ENCODE measurements around the gene NADK2. TPM values are rescaled to one million over a fixed set of nuclear protein-coding genes. Genes with fewer than 3 reads are reported as not detected.

Gene NADK2
- total RNA-seq, 1 donor from 2014 or later: 26.4 TPM

DNA sequence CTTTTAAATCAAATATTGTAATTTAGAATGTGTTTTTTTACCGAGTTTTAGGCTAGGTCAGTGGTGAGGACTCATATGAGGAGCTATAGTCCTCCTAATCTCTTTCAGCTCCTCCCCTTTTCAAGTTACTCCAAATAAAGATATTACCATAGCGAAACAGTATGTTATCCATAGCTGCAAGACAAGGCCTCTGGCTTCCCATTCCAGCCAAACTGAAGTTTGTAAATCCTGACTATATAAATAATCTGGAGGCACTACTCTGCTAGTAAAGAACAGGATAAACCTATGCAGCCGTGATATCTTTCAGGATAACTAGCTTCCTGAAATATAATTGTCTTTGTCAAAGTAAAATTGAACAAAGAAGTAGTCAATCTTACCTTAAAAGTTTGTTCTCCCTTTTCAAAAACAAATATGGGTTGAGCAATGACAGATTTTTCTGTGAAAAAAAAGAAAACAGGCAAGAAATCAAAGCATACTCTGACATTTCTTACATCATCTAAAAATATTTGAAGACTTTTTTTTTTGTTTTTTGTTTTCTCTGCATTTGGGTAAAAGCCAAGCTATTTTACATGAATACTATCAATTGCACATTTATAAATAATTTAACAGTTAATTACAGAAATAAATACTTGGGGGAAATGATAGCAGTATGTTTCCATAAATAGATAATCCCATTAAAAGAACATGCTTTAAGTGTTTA, 29.3 kb upstream of the NADK2 start:
- peaks cover 2% of the 10 kb centered on the region for H3K4me1 Mint-ChIP-seq (ENCODE audit: unreplicated experiment)
- no peak overlapping the region for H3K27ac Mint-ChIP-seq (ENCODE audit: unreplicated experiment)

DNA sequence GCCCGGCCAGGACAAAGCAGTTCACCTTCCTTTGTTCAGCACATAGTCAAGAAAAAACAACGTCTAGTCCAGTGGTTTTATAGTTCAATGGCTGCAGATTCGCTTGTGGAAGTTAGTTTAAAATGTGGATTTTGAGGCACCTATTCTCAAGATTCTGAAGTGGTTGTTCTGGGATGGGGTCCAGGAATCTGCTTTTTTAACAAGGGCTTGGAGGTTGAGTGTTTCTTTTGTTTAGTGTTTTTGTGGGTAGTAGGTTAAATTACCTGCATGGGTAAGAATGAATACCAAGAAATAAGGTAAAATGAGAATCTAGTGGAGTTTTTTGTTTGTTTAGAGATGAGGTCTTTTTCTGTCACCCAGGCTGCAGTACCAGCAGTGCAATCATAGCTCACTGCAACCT, 28.4 kb upstream of the NADK2 start:
- H3K9me3 Mint-ChIP-seq (ENCODE audit: unreplicated experiment): no peaks in the 10 kb centered on the region
- H3K27me3 Mint-ChIP-seq (ENCODE audit: unreplicated experiment): peaks cover 37% of the 10 kb centered on the region
- H3K36me3 Mint-ChIP-seq (ENCODE audit: unreplicated experiment): peaks cover 2% of the 10 kb centered on the region
- H3K4me1 Mint-ChIP-seq (ENCODE audit: unreplicated experiment): peaks cover 4% of the 10 kb centered on the region
- no peak overlapping the region for H3K27ac Mint-ChIP-seq (ENCODE audit: unreplicated experiment)
- TF ChIP-seq, protein P1, sequence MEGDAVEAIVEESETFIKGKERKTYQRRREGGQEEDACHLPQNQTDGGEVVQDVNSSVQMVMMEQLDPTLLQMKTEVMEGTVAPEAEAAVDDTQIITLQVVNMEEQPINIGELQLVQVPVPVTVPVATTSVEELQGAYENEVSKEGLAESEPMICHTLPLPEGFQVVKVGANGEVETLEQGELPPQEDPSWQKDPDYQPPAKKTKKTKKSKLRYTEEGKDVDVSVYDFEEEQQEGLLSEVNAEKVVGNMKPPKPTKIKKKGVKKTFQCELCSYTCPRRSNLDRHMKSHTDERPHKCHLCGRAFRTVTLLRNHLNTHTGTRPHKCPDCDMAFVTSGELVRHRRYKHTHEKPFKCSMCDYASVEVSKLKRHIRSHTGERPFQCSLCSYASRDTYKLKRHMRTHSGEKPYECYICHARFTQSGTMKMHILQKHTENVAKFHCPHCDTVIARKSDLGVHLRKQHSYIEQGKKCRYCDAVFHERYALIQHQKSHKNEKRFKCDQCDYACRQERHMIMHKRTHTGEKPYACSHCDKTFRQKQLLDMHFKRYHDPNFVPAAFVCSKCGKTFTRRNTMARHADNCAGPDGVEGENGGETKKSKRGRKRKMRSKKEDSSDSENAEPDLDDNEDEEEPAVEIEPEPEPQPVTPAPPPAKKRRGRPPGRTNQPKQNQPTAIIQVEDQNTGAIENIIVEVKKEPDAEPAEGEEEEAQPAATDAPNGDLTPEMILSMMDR (IDR thresholded peaks at IDR 0.05): no peak
- DNase-seq (ENCODE audit: extremely low spot score, unreplicated experiment): no peak
- H3K4me3 Mint-ChIP-seq (ENCODE audit: unreplicated experiment): no peak overlapping the region

More for the DNA sequence above, 29.3 kb upstream of the NADK2 start:
- Mint-ChIP-seq H3K36me3 (ENCODE audit: unreplicated experiment) (peaks cover 2% of the 10 kb centered on the region), H3K27me3 (ENCODE audit: unreplicated experiment) (peaks cover 37% of the 10 kb centered on the region), H3K9me3 (ENCODE audit: unreplicated experiment) (no peaks in the 10 kb centered on the region), H3K4me3 (ENCODE audit: unreplicated experiment) (no peak overlapping the region)
- TF ChIP-seq, protein P1 (IDR thresholded peaks at IDR 0.05): no peak
- no peak for DNase-seq (ENCODE audit: extremely low spot score, unreplicated experiment)

DNA sequence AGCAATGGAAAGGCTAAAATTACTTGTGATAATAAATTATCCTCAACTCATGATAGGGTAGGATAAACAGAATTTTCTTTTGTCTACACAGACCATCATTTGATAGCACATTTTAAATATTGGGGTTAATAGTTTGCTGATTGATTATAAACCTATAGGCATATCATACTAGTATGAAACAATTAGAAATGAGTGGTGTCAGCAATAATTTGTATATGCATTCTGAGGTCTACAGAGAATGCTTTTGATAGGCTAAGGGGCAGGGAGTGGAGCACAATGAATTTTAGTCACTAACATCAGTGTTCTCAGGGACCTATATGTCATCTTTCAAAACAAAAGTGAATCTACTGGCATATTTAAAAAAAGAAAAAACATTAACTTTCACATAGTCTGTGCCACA, 27.8 kb upstream of the NADK2 start:
- H3K36me3 Mint-ChIP-seq (ENCODE audit: unreplicated experiment): peaks cover 2% of the 10 kb centered on the region
- no peaks in the 10 kb centered on the region for H3K9me3 Mint-ChIP-seq (ENCODE audit: unreplicated experiment)
- H3K4me1 Mint-ChIP-seq (ENCODE audit: unreplicated experiment): peaks cover 4% of the 10 kb centered on the region
- H3K4me3 Mint-ChIP-seq (ENCODE audit: unreplicated experiment): no peak overlapping the region
- H3K27ac Mint-ChIP-seq (ENCODE audit: unreplicated experiment): no peak overlapping the region
- DNase-seq (ENCODE audit: extremely low spot score, unreplicated experiment): no peak
- H3K27me3 Mint-ChIP-seq (ENCODE audit: unreplicated experiment): peaks cover 36% of the 10 kb centered on the region
- TF ChIP-seq, protein P1 (IDR thresholded peaks at IDR 0.05): no peak

DNA sequence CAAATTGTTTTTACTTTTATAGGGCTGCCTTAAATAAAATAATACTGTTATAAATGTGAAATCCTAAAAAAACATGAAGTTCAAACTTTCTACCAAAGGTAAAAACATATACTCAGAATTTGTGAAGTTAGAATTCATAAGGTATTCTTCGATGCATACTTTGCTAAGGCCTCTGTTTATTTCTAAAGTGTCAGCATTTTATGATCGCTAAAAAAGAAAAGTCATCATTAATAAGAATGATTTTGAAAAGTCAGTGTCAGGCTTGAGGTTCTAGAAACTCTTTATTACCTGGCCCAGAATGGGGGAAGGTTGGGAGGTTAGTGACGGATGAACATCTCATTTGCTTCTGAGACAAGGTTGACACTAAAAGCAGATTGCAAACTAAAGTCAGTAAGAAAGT, 26.2 kb upstream of the NADK2 start:
- Mint-ChIP-seq H3K27me3 (ENCODE audit: unreplicated experiment) (peaks cover 23% of the 10 kb centered on the region), H3K27ac (ENCODE audit: unreplicated experiment) (no peak overlapping the region)
- TF ChIP-seq, protein P1 (IDR thresholded peaks at IDR 0.05): no peak

DNA sequence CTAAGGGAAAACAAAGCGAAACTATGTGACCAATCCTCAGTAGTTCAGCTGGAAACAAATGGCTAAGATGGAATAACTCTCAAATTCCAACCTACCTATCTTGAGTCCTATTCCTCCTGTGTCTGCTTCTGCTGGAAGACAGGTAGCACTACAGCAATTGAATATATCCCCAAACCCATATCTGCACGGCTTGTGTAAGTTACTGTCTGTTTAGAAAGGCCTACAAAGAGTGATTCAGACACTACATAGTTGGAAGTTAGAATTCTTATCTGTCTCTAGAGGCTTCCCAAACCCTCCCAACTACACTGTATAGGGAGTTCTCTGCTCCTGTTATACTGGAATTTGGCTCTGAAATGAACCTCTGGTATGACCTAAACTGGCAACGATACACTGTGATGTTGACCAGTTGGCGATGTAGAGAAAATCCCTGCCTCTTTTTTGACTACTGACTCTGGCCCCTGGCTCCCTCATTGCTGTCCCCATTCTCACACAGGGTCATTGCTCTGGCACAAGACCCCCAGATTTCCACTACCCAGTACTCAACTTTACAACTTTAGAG, 22.6 kb upstream of the NADK2 start:
- Mint-ChIP-seq H3K9me3 (ENCODE audit: unreplicated experiment) (no peaks in the 10 kb centered on the region), H3K4me3 (ENCODE audit: unreplicated experiment) (no peak overlapping the region), H3K27me3 (ENCODE audit: unreplicated experiment) (peaks cover 21% of the 10 kb centered on the region), H3K4me1 (ENCODE audit: unreplicated experiment) (peaks cover 2% of the 10 kb centered on the region), H3K27ac (ENCODE audit: unreplicated experiment) (no peak overlapping the region), H3K36me3 (ENCODE audit: unreplicated experiment) (no peaks in the 10 kb centered on the region)
- DNase-seq (ENCODE audit: extremely low spot score, unreplicated experiment): no peak
- TF ChIP-seq, protein P1 (IDR thresholded peaks at IDR 0.05): no peak

More for the DNA sequence above, 26.2 kb upstream of the NADK2 start:
- H3K4me1 Mint-ChIP-seq (ENCODE audit: unreplicated experiment): peaks cover 2% of the 10 kb centered on the region
- no peak for DNase-seq (ENCODE audit: extremely low spot score, unreplicated experiment)
- H3K36me3 Mint-ChIP-seq (ENCODE audit: unreplicated experiment): peaks cover 2% of the 10 kb centered on the region
- no peaks in the 10 kb centered on the region for H3K9me3 Mint-ChIP-seq (ENCODE audit: unreplicated experiment)
- H3K4me3 Mint-ChIP-seq (ENCODE audit: unreplicated experiment): no peak overlapping the region
